GM12801 (cell line): ENCODE measurements around the gene HNRNPK.

Experiments
- TF ChIP-seq, protein P1 (sequence below): IDR thresholded peaks from one replicate; pipeline ENCODE4 v1.5.1; 2011; ENCODE audit warnings: control low read depth; ENCODE audit not compliant: insufficient read length; ENCODE audit errors: extremely low read depth

The HNRNPK gene

DNA sequence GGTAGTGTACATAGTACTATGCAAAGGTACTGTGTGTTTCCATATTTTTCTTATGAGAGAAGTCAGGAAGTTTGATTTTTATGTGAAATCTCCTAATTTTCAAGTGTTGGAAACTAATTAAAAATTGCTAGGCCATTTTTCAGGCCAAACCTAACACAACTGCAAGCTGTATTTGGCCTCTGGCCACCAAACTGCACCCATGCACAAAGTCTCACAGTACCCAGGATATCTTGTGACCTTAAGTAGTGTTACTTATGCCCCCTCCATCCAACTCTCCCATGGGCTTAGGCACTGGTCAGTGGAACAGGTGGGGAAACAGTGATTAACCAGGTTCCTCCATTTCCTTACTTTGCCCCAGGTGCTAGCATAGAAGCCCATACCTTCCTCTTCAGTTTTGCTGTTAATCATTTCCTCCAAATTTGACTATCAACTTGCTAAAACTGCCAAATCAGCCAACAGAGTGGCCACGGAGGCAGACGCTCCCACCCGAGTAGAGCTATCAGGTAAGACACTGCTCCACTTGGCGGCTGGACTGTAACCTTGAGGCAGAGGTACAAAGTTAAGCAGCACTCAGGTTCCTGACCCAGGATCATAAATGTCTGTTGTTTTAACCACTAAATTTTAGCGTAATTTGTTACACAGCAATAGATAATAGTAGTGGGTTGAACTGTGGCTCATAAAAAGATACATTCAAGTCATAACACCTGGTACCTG is 39.3 kb downstream of the HNRNPK start:
- TF ChIP-seq, protein P1, sequence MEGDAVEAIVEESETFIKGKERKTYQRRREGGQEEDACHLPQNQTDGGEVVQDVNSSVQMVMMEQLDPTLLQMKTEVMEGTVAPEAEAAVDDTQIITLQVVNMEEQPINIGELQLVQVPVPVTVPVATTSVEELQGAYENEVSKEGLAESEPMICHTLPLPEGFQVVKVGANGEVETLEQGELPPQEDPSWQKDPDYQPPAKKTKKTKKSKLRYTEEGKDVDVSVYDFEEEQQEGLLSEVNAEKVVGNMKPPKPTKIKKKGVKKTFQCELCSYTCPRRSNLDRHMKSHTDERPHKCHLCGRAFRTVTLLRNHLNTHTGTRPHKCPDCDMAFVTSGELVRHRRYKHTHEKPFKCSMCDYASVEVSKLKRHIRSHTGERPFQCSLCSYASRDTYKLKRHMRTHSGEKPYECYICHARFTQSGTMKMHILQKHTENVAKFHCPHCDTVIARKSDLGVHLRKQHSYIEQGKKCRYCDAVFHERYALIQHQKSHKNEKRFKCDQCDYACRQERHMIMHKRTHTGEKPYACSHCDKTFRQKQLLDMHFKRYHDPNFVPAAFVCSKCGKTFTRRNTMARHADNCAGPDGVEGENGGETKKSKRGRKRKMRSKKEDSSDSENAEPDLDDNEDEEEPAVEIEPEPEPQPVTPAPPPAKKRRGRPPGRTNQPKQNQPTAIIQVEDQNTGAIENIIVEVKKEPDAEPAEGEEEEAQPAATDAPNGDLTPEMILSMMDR: no peak

DNA sequence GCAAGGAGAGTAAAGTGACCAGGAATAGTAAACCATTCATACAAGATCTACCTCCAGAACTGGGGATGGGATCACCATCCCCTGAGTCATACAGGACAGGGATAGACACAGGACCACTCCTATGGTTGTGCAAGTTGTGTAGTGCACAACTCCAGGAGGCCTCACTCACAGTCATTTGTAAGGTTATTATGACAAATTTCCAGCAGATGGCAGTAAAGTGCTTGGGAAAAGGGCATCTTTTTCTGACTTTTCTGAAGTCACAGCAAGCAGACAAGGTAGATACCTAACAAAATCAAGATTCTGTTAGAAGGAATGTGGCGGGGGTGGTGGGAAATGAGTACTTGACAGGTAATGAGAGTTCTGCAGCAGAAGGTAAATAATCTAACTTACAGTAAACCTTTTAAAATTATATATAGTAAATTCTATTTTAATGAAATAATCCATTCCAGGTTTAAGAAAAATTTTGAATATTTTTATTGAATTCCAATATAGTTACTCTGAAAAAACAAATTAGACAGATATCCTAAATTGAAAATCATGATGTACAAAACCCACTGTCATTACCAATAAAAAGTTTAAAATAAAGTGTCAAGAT is 42.1 kb downstream of the HNRNPK start:
- TF ChIP-seq, protein P1: no peak

DNA sequence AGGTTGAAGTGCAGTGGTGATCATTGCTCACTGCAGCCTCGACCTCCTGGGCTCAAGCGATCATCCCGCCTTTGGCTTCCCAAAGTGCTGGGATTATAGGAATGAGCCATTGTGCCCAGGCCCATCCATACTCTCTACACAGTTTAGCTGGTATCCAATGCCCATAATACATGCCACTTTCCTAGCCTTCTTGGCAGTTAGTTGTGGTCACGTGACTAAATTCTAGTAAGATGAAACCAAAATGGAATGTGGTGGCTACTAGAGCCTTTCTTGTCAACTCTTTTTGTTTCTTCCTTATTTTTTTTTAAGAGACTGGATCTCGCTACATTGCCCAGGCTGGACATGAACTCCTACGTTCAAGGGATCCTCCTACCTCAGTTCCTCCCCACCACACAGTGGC is 43.5 kb downstream of the HNRNPK start:
- TF ChIP-seq, protein P1: no peak

DNA sequence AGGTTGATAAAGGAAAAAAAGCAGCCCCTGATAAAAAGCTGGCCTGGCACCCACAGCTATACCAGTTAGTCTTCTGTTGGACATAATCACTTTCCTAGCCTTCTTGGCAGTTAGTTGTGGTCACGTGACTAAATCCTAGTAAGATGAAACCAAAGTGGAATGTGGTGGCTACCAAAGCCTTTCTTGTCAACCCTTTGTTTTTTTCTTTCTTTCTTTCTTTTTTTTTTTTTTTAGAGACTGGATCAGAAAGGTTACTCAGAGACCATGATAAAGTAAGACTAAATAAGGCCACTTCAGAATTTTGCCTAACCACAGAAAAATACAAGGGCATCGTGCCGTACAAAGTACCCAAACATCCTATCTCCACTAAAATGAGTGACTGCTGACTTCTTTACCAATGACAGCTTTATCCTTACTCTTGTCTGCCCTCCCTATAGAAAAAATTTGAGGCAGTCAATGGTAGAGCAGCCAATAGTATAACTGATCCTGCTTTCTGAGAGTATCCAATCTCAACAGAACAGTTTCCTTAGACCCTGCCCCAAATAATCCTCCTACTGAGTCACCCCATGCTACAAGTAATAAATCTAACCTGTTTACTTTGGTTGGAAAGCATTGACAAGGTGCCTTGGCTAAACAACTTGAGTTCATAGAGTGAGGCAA is 44.6 kb downstream of the HNRNPK start:
- TF ChIP-seq, protein P1: no peak

DNA sequence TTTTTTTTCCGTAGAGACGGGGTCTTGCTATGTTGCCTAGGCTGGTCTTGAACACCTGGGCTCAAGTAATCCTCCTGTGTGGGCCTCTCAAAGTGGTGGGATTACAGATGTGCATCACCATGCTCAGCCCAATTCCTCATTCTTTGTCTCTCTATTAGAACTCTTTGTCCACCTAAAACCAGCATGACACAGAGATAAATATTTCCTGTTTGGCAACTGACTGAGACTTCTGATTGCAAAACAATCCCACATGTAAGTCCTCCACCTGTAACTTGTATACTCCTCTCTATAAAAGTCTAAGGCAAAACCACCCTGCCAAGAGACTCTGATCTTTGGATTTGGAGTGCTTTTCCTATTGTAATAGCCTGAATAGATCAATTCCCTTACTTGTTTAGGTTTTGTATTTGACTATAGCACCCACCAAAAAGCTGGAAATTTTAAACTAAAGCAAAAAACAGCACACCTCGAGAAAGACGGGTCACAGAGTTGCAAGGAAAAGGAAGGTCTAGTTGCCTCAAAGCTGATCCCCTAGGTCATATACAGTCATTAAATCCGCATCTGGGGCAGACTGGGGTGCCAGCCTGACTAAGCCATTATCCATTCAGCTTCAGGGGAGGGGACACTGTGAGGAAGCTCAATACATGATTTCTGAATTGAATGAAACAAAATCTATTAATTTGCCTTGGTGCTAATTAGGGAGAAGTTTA is 45.3 kb downstream of the HNRNPK start:
- TF ChIP-seq, protein P1: no peak

DNA sequence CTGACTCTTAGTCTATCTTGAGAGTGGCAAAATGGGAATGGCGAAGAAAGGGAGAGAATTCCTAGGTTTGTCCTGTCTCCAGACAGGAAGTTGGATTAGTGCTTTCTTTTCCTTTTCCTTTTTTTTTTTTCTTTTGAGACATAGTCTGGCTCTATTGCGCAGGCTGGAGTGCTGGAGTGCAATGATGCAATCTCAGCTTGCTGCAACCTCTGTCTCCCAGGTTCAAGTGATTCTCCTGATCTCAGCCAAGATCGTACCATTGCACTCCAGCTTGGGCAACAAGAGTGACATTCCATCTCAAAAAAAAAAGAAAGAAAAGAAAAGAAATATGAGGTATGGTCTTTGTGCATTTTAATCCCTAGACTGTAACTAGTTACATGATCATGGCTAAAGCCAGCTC is 46.2 kb downstream of the HNRNPK start:
- TF ChIP-seq, protein P1: no peak

DNA sequence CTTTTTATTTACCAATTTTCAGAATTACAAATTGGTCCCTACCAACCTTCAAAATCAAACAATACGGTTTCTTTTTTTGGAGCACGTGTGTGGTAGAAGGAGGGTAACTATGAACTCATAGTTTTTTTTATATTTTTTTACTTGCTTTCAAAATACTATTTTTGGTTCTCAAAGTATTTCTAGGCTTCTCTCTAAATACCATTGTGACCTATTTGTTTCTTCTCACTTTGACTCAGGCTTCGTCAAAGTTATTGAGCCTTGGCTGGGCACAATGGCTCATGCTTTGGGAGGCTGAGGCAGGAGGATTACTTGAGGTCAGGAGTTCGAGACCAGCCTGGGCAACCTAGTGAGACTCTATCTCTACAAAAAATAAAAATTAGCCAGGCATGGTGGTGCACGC is 47.2 kb downstream of the HNRNPK start:
- TF ChIP-seq, protein P1: no peak
